ENCODE measurements around the gene IZUMO2.

- TF ChIP-seq ATF7 (IDR thresholded peaks at IDR 0.05; ENCODE audit: low read depth) = no peak
- TF ChIP-seq CTCF (IDR thresholded peaks at IDR 0.05 in 2 of 3, conservative IDR thresholded peaks at IDR 0.05 in 1 of 3; ENCODE audit: control insufficient read depth in 2 of 3, extremely low read depth in 1 of 3, insufficient read depth in 1 of 3, low read depth in 3 of 3, low read length in 3 of 3) = no peak
- no peak for TF ChIP-seq ETV6 (conservative IDR thresholded peaks at IDR 0.05 in 1 of 2, IDR thresholded peaks at IDR 0.05 in 1 of 2; ENCODE audit: borderline replicate concordance in 1 of 2, low read depth in 1 of 2)
These were observed 12.8 kb upstream of the IZUMO2 start for GRCh38 chr19:50175924-50176323.

Measured in GM12878 (cell line).